Endothelial cell of umbilical vein (primary cell): ENCODE data around the gene MSANTD2. TPM values are rescaled to one million over a fixed set of nuclear protein-coding genes. Genes with fewer than 3 reads are reported as not detected.
A peak's percentile ranks its signal among the peaks of the same experiment; 100 is the strongest.

Experiments used
- BruUV-seq: library from RNA; stranded (reverse); fragments of 400-500 nt; replicated peaks from 2 replicates; lab custom pipeline; 2021; lab: Mats Ljungman, UMichigan
- CTCF ChIA-PET: fragments of 300-600, 350-600 bp; sonication (Branson Sonifier 250); formaldehyde crosslinking; loops from one replicate; lab custom pipeline; 2021; ENCODE audit warnings: antibody characterized with exemption, inconsistent platforms; lab: Charles Lee
- POLR2A ChIA-PET: fragments of 300-600, 350-600 bp; sonication (Branson Sonifier 250); formaldehyde crosslinking; loops from one replicate; lab custom pipeline; 2021; ENCODE audit warnings: antibody characterized with exemption, inconsistent platforms; lab: Charles Lee
- DNase-seq: peaks from one replicate; pipeline ENCODE4 v3.0.0-alpha.2; 2011; ENCODE audit warnings: low read depth, low spot score
- FAIRE-seq: peaks from 2 replicates; lab custom pipeline; 2011; peaks lifted over from hg19 to GRCh38; lab: Jason Lieb, UNC
- H2AFZ ChIP-seq: 2 replicates; pipeline ENCODE4 v1.6.0; 2012; ENCODE audit warnings: low read depth, low read length, control low read depth, inconsistent platforms
- H3K27ac ChIP-seq: 2 replicates; pipeline ENCODE4 v1.5.1; 2011; ENCODE audit warnings: low read depth, mild to moderate bottlenecking, control low read depth, low read length, moderate library complexity; ENCODE audit not compliant: insufficient read depth
- H3K27me3 ChIP-seq, 2 experiments: 2 replicates each; pipeline versions ENCODE4 v1.6.0 to v1.6.1; 2011; ENCODE audit warnings: low read length in 2 of 2, mixed read lengths in 1 of 2; ENCODE audit not compliant: control insufficient read depth in 2 of 2, insufficient read depth in 2 of 2
- H3K36me3 ChIP-seq, 2 experiments: 2 replicates in 1 of 2; 3 replicates in 1 of 2; pipeline ENCODE4 v1.5.1; 2011; ENCODE audit warnings: low read length in 2 of 2, mild to moderate bottlenecking in 1 of 2, moderate library complexity in 1 of 2; ENCODE audit not compliant: control insufficient read depth in 2 of 2, insufficient read depth in 2 of 2; ENCODE audit errors: extremely low read depth in 1 of 2
- H3K4me1 ChIP-seq: 3 replicates; pipeline ENCODE4 v1.5.1; 2011; ENCODE audit warnings: mild to moderate bottlenecking, low read length; ENCODE audit not compliant: control insufficient read depth, insufficient read depth; ENCODE audit errors: extremely low read depth
- H3K4me2 ChIP-seq: 2 replicates; pipeline ENCODE4 v1.6.1; 2011; ENCODE audit warnings: low read length, control low read depth, mixed read lengths; ENCODE audit not compliant: insufficient read depth
- H3K4me3 ChIP-seq, 3 experiments: fragments of 200-600 bp in 1 of 3; sonication (generic), shearing (Covaris generic) in 1 of 3; replicated peaks in 1 of 3; 2 replicates each; pipeline ENCODE4 v1.5.1; 2011 to 2016; ENCODE audit warnings: control low read depth in 3 of 3, low read length in 3 of 3, mild to moderate bottlenecking in 2 of 3, inconsistent platforms in 1 of 3, low read depth in 1 of 3, moderate library complexity in 1 of 3; ENCODE audit not compliant: insufficient read depth in 1 of 3
- H3K79me2 ChIP-seq: 2 replicates; pipeline ENCODE4 v1.6.0; 2012; ENCODE audit warnings: low read length, inconsistent platforms; ENCODE audit not compliant: control insufficient read depth, insufficient read depth
- H3K9ac ChIP-seq: replicated peaks from 2 replicates; pipeline ENCODE3; 2011; ENCODE audit warnings: low read length, control low read depth; ENCODE audit not compliant: insufficient read depth; ENCODE audit errors: extremely low read depth
- H3K9me1 ChIP-seq: replicated peaks from 3 replicates; pipeline ENCODE4 v1.6.0; 2011; ENCODE audit warnings: mild to moderate bottlenecking, low read length; ENCODE audit not compliant: control insufficient read depth, insufficient read depth; ENCODE audit errors: extremely low read depth
- H3K9me3 ChIP-seq: replicated peaks from 2 replicates; pipeline ENCODE4 v1.5.1; 2012; ENCODE audit warnings: low read length, inconsistent platforms; ENCODE audit not compliant: control insufficient read depth, insufficient read depth
- H4K20me1 ChIP-seq: replicated peaks from 2 replicates; pipeline ENCODE3; 2011; ENCODE audit warnings: mild to moderate bottlenecking, low read length; ENCODE audit not compliant: control insufficient read depth, insufficient read depth; ENCODE audit errors: extremely low read depth
- EZH2 ChIP-seq: IDR thresholded peaks from 2 replicates; pipeline ENCODE4 v1.6.1; 2012; ENCODE audit warnings: borderline replicate concordance, low read depth, mild to moderate bottlenecking, moderate library complexity, low read length, inconsistent platforms; ENCODE audit not compliant: severe bottlenecking
- FOS ChIP-seq: IDR thresholded peaks from 2 replicates; pipeline ENCODE4 v1.6.1; 2011; ENCODE audit warnings: mild to moderate bottlenecking, low read length, moderate library complexity, borderline replicate concordance; ENCODE audit not compliant: insufficient read depth
- GATA2 ChIP-seq: IDR thresholded peaks from 2 replicates; pipeline ENCODE4 v1.7.0; 2011; ENCODE audit warnings: low read depth, mild to moderate bottlenecking, moderate library complexity, mixed read lengths, low read length; ENCODE audit not compliant: insufficient read length, insufficient read depth
- JUN ChIP-seq: IDR thresholded peaks from 2 replicates; pipeline ENCODE4 v1.6.1; 2011; ENCODE audit warnings: borderline replicate concordance, low read depth; ENCODE audit not compliant: insufficient read length, insufficient read depth
- MYC ChIP-seq: IDR thresholded peaks from one replicate; pipeline ENCODE4 v1.6.1; 2011; ENCODE audit warnings: mild to moderate bottlenecking, low read depth, low read length
- POLR2A ChIP-seq: IDR thresholded peaks from 2 replicates; pipeline ENCODE4 v1.6.1; 2012; ENCODE audit warnings: low read depth, mild to moderate bottlenecking, control low read depth, low read length
- POLR2AphosphoS5 ChIP-seq: IDR thresholded peaks from 2 replicates; pipeline ENCODE4 v1.6.1; 2012; ENCODE audit warnings: low read depth, mild to moderate bottlenecking, control low read depth, low read length, moderate library complexity; ENCODE audit not compliant: insufficient read depth
- dilution Hi-C: fragments of 300-500 bp; cut with MboI; formaldehyde crosslinking; loops from one replicate; pipeline ENCODE4 v1.15.0; 2019; ENCODE audit warnings: low sequenced_read_pairs; ENCODE audit not compliant: extremely low pct_ligation_motif_present
- intact Hi-C: fragments of 100-400 bp; cut with micrococcal nuclease; formaldehyde crosslinking; loops from one replicate; pipeline ENCODE4 v1.10.0; 2022
- polyA plus RNA-seq, 4 experiments: library from polyadenylated mRNA; depleted of rRNA in 3 of 4; stranded (reverse) in 3 of 4; unstranded in 1 of 4; fragments of >200 nt; gene quantifications; 2 replicates each; pipeline versions ENCODE4 v1.2.1 to v1.2.3, GENCODE V29; 2011 to 2012; ENCODE audit warnings: missing spikeins in 1 of 4
- total RNA-seq: library from RNA; stranded (reverse); gene quantifications from 2 replicates; pipeline ENCODE4 v1.2.3, GENCODE V29; 2021
- TF ChIP-seq, protein P1 (sequence below): IDR thresholded peaks from 2 replicates; pipeline ENCODE4 v1.6.1; 2011; ENCODE audit not compliant: insufficient read depth, insufficient read length
- TF ChIP-seq, protein P2 (sequence below), 2 donors: IDR thresholded peaks; 1 replicate in 1 of 2; 2 replicates in 1 of 2; pipeline ENCODE4 v1.5.1; 2011; ENCODE audit warnings: low read length in 2 of 2, mild to moderate bottlenecking in 2 of 2, moderate library complexity in 2 of 2, control low read depth in 1 of 2, inconsistent platforms in 1 of 2, low read depth in 1 of 2; ENCODE audit not compliant: insufficient read depth in 1 of 2; ENCODE audit errors: extremely low read depth in 1 of 2

MSANTD2 gene
- total and polyA plus RNA-seq, 2 donors (not counting 3 experiments of a cell fraction or from before 2014, with no cell fraction given), result 5.5 to 23.2 TPM

DNA sequence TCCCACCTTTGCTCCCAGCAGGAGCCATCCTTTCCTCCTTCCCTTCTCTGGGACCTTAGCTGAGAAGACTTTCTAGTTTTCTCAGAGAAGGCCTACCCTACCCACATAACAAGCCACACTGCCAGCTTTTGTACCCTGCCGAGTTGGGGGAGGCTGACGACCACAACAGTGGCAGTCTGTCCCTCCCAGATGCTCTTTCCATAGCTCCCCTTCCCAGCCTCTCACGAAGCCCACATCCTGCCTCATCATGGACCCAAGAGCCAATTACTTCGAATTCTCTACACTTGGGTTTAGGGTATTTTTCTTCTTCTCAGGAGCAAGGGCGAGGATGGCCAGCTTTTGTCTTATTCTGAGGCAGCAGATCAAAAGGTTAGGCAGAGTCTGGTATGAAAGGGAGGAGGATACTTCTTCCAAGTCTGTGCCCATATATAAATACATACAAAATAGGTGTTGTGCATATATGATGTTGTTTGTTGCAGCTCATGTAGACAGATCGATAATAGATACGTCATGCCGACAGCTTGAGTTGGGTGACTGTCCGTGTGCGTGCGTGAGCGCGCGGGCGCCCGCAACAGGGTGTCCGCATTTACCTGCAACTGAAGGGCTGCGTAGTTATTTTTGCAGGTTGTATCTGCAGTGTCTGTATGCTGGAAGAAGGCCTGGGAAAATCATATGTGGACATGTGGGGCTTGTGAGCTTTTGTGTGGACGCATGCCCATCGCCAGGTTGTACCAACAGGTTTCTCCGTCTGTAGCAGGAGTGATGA, 61.3 kb downstream of the MSANTD2 start:
- ChIA-PET POLR2A (interaction anchor here (0.6 kb wide), 1 partner anchor 23 kb away, joined by 6 read pairs; no protein-coding TSS in a partner anchor), CTCF (interaction anchor here (0.6 to 16.9 kb wide), 15 partner anchors 10 to 177 kb away, joined by 3 to 301 read pairs (median 6); partner anchors contain the start of genes ESAM, SIAE and SPA17)
- no peak overlapping the region for H3K9ac ChIP-seq
- peak overlapping the region; percentile 47 for H2AFZ ChIP-seq
- FAIRE-seq, result no peak
- H3K9me3 ChIP-seq, result no peaks in the 10 kb centered on the region
- no peaks in the 10 kb centered on the region for H3K9me1 ChIP-seq
- H3K4me1 ChIP-seq, result peaks cover 13% of the 10 kb centered on the region
- H3K27ac ChIP-seq, result no peak overlapping the region
- H3K4me2 ChIP-seq, result peak overlapping the region; percentile 39
- peaks cover 7 to 8% of the 10 kb centered on the region in 2 experiments for H3K27me3 ChIP-seq
- no peaks in the 10 kb centered on the region for H4K20me1 ChIP-seq
- dilution Hi-C loops, result no loop called here
- intact Hi-C loops, result loop anchor here (1.0 kb wide), 1 partner anchor 14 kb away; no protein-coding TSS in a partner anchor
- H3K4me3 ChIP-seq, result no peak overlapping the region
- DNase-seq, result no peak
- TF ChIP-seq, protein P1, sequence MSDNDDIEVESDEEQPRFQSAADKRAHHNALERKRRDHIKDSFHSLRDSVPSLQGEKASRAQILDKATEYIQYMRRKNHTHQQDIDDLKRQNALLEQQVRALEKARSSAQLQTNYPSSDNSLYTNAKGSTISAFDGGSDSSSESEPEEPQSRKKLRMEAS, result no peak
- peak; percentile 32 for TF ChIP-seq EZH2
- peaks cover 2% of the 10 kb centered on the region for H3K79me2 ChIP-seq
- no peaks in the 10 kb centered on the region for H3K36me3 ChIP-seq
- no TSS peak for BruUV-seq

DNA sequence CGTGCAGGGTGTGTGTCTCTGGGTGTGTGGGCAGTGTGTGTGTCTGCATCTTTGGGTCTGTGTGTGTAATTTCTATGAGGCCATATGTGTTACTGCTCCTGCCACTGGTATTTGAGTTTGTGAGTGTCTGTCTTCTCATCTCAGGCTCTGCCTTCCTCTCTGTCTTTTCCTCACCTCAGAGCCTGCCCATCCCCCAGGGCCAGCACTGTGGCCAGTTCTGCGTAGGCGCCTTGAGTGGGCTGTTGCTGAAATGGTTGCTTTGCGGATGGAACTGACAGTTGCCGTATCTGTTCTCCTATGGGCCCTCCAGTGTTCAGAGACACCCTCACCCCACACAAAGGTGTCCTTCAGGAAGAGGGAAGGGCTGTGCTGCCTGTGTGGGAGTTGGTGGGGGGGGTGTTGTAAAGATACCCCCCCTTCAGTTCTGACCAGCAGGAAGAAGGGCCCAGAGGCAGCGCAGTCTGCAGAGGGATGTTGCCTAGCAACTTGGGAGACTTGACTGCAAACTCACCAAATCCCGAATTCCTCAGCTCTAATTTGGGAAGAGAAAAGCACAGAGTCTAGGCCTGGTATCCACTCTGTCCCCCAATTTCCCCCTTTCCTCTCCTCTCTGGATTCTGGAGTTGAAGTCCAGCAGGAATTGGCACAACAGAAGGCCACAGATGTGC, 62.4 kb downstream of the MSANTD2 start:
- Histone ChIP-seq H3K36me3 (no peaks in the 10 kb centered on the region), H3K9ac (no peak overlapping the region), H4K20me1 (no peaks in the 10 kb centered on the region), H2AFZ (no peak overlapping the region), H3K27me3 (peaks cover 7 to 8% of the 10 kb centered on the region in 2 experiments), H3K4me1 (peaks cover 13% of the 10 kb centered on the region), H3K4me3 (no peak overlapping the region), H3K9me3 (no peaks in the 10 kb centered on the region), H3K27ac (no peak overlapping the region), H3K4me2 (no peak overlapping the region), H3K79me2 (peaks cover 2% of the 10 kb centered on the region), H3K9me1 (no peaks in the 10 kb centered on the region)
- DNase-seq (no peak), FAIRE-seq (no peak)
- intact Hi-C loops, result no loop called here
- CTCF ChIA-PET, result interaction anchor here (0.9 to 14.6 kb wide), 7 partner anchors 9 to 99 kb away, joined by 3 to 267 read pairs (median 4); partner anchors contain the start of genes SIAE and SPA17
- POLR2A ChIA-PET, result no interaction called here
- TF ChIP-seq POLR2A (no peak), POLR2AphosphoS5 (no peak), EZH2 (no peak), GATA2 (no peak), JUN (no peak), FOS (no peak), MYC (no peak)
- TF ChIP-seq, protein P1, result no peak
- TF ChIP-seq, protein P2, sequence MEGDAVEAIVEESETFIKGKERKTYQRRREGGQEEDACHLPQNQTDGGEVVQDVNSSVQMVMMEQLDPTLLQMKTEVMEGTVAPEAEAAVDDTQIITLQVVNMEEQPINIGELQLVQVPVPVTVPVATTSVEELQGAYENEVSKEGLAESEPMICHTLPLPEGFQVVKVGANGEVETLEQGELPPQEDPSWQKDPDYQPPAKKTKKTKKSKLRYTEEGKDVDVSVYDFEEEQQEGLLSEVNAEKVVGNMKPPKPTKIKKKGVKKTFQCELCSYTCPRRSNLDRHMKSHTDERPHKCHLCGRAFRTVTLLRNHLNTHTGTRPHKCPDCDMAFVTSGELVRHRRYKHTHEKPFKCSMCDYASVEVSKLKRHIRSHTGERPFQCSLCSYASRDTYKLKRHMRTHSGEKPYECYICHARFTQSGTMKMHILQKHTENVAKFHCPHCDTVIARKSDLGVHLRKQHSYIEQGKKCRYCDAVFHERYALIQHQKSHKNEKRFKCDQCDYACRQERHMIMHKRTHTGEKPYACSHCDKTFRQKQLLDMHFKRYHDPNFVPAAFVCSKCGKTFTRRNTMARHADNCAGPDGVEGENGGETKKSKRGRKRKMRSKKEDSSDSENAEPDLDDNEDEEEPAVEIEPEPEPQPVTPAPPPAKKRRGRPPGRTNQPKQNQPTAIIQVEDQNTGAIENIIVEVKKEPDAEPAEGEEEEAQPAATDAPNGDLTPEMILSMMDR (IDR thresholded peaks at IDR 0.05; ENCODE audit: extremely low read depth in 1 of 2, insufficient read depth in 1 of 2, low read depth in 1 of 2, low read length in 2 of 2), result no peak
- dilution Hi-C loops, result no loop called here
- BruUV-seq, result no TSS peak
